ENCODE measurements around the gene TMCC3. TPM values are rescaled to one million over a fixed set of nuclear protein-coding genes. Genes with fewer than 3 reads are reported as not detected.

TMCC3 gene
- total and polyA plus RNA-seq, 2 of the 13 experiments (the other 11 are each of a cell fraction or from before 2014, with no cell fraction given): not detected

DNA sequence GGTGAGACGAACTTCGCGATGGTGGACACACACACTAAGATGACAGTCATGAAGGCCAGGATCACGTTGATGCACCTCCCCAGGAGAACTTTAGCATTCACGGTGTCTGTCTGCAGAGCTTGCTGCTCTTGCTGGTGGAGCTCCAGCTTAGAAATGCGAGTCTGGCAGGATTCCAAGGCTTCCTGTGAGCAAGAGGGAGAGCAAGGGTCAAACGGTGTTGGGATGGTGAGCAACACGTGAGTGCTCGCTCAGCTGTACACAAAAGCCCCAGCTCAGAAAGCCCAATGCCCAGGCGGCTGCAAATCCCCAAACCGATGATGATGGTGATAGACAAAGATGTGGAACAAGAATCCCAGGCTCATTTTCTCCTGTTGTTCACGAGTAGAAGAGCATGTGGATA lies 78.8 kb downstream of the TMCC3 start (continued):
- TF ChIP-seq ZNF280D (CRISPR knock-in tag; IDR thresholded peaks at IDR 0.05): no peak
- TF ChIP-seq IKZF1 (IDR thresholded peaks at IDR 0.05): no peak
- no peak for TF ChIP-seq CHD4 (IDR thresholded peaks at IDR 0.05; ENCODE audit: borderline replicate concordance, low read length)
- no peak for TF ChIP-seq HDAC6 (IDR thresholded peaks at IDR 0.05; ENCODE audit: low read depth, low read length)
- TF ChIP-seq ZNF550 (CRISPR knock-in tag; IDR thresholded peaks at IDR 0.05; ENCODE audit: borderline replicate concordance): no peak
- TF ChIP-seq DMAP1 (CRISPR knock-in tag; IDR thresholded peaks at IDR 0.05): no peak
- no peak for TF ChIP-seq MZF1 (CRISPR knock-in tag; IDR thresholded peaks at IDR 0.05; ENCODE audit: borderline replicate concordance)
- TF ChIP-seq UBTF (CRISPR knock-in tag; IDR thresholded peaks at IDR 0.05): peak; percentile 55; the same call in 1 of the 2 replicates
- TF ChIP-seq NRL (CRISPR knock-in tag; IDR thresholded peaks at IDR 0.05; ENCODE audit: borderline replicate concordance): no peak
- TF ChIP-seq HDAC2 (CRISPR knock-in tag; IDR thresholded peaks at IDR 0.05): peak; percentile 76
- peak; percentile 57 for TF ChIP-seq FOSL2 (CRISPR knock-in tag; IDR thresholded peaks at IDR 0.05)
- TF ChIP-seq HNF4G (IDR thresholded peaks at IDR 0.05; ENCODE audit: borderline replicate concordance, low read depth, low read length): peak; percentile 74
- TF ChIP-seq HNF4G (CRISPR knock-in tag; IDR thresholded peaks at IDR 0.05; ENCODE audit: borderline replicate concordance, low read depth): peak; percentile 48; the same call in 1 of the 2 replicates
- TF ChIP-seq MED1 (CRISPR knock-in tag; IDR thresholded peaks at IDR 0.05): peak; percentile 78
- no peak for TF ChIP-seq CC2D1A (CRISPR knock-in tag; IDR thresholded peaks at IDR 0.05)
- 0 out of 2 replicates have a peak, but pooled peaks have one; percentile 59 for TF ChIP-seq ZNF691 (CRISPR knock-in tag; IDR thresholded peaks at IDR 0.05; ENCODE audit: borderline replicate concordance, low read depth)
- no peak for TF ChIP-seq SMYD3 (CRISPR knock-in tag; IDR thresholded peaks at IDR 0.05)
- no peak for TF ChIP-seq RCOR2 (CRISPR knock-in tag; IDR thresholded peaks at IDR 0.05)
- TF ChIP-seq ZBTB43 (CRISPR knock-in tag; conservative IDR thresholded peaks at IDR 0.05): peak; percentile 56; the same call in 1 of the 2 replicates
- TF ChIP-seq PITX1 (CRISPR knock-in tag; IDR thresholded peaks at IDR 0.05): peak; percentile 77; the same call in 1 of the 2 replicates
- peak; percentile 48; the same call in 1 of the 2 replicates for TF ChIP-seq ZNF652 (CRISPR knock-in tag; IDR thresholded peaks at IDR 0.05; ENCODE audit: borderline replicate concordance, low read depth)
- TF ChIP-seq POGZ (CRISPR knock-in tag; IDR thresholded peaks at IDR 0.05): peak; percentile 63
